Stimulated activated CD4-positive, alpha-beta T cell treated with anti-CD3 and anti-CD28 coated beads, Interleukin-4, amount 100 ng/mL, for 4 hours (primary cell): ENCODE data around the gene MTCH1.
A peak's percentile ranks its signal among the peaks of the same experiment; 100 is the strongest.
"Not testable (repeated sequence)": the region's sequence is repeated elsewhere in the genome, so short reads cannot be mapped to it uniquely, and the experiment has no call there.

Experiments
- DNase-seq, 2 experiments: peaks; one replicate each; pipeline ENCODE4 v3.0.0-alpha.2; 2020

The MTCH1 gene

GRCh38 chr6:36969240-36969691 lies 16.7 kb downstream of the MTCH1 start:
- no peak for DNase-seq

- DNase-seq, result no peak
These were observed 17.6 kb downstream of the MTCH1 start for GRCh38 chr6:36968266-36968977.

GRCh38 chr6:36967757-36968156 lies 18.2 kb downstream of the MTCH1 start:
- DNase-seq, result no peak

- no peak for DNase-seq
These were observed 18.7 kb downstream of the MTCH1 start for GRCh38 chr6:36967301-36967700.

DNA sequence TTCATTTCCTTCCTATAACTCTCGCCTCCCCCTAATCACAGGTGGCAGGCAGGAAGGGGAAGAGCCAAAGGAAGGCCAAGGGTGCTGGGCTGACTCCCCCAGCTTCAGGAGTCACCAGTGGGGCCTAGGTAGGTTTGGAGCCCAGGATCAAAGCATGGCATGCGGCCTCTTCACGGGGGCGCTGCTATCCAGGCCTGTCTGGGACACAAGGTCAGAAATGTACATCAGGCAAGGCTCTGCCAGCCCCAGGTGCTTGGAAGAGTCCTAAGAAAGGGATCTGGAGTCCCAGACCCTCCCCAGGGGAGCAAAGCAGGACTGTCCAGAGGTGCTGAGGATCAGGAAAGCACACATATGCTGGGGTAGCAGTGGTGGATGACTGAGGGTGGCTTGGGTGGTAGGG lies 21.1 kb downstream of the MTCH1 start:
- DNase-seq, result no peak

- no peak for DNase-seq
These were observed 21.6 kb downstream of the MTCH1 start for GRCh38 chr6:36964349-36964748.

DNA sequence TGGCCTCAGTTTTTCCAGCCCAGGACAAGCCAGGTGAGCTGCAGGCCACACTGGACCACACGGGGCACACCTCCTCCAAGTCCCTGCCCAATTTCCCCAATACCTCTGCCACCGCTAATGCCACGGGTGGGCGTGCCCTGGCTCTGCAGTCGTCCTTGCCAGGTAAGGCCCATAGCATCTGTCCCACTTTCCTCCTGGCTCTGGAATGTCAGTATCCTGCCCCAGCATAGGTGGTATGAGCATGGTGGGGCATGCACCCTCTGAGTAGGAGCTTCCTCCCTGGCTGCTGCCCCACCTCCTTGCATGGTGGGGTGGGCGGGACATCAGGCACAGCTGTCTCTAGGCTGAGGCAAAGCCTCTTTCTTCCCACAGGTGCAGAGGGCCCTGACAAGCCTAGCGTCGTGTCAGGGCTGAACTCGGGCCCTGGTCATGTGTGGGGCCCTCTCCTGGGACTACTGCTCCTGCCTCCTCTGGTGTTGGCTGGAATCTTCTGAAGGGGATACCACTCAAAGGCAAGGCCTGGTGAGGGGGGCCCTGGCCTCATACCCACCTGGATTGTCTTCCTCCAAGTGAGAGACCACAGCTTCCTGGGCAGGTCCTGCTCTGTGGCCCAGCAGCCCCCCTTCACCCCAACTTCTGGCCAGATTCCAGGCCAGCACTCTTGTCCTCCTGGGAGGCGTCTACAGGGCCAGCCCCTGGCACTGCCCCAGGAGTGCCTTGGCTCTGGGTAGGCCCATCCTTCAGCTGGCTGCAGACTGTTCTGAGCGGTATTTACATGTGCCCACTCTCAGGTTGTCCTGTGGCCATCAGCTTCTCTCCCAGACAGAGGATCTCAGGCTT lies 22.3 kb downstream of the MTCH1 start:
- peak in 1 of 2 experiments; percentile 19 for DNase-seq

- DNase-seq, result peak; percentile 62 to 68
These were observed 23.1 kb downstream of the MTCH1 start for GRCh38 chr6:36962874-36963273.

GRCh38 chr6:36961441-36962435 lies 24.3 kb downstream of the MTCH1 start:
- no peak for DNase-seq

GRCh38 chr6:36959555-36960250 lies 26.3 kb downstream of the MTCH1 start:
- DNase-seq, result no peak

DNA sequence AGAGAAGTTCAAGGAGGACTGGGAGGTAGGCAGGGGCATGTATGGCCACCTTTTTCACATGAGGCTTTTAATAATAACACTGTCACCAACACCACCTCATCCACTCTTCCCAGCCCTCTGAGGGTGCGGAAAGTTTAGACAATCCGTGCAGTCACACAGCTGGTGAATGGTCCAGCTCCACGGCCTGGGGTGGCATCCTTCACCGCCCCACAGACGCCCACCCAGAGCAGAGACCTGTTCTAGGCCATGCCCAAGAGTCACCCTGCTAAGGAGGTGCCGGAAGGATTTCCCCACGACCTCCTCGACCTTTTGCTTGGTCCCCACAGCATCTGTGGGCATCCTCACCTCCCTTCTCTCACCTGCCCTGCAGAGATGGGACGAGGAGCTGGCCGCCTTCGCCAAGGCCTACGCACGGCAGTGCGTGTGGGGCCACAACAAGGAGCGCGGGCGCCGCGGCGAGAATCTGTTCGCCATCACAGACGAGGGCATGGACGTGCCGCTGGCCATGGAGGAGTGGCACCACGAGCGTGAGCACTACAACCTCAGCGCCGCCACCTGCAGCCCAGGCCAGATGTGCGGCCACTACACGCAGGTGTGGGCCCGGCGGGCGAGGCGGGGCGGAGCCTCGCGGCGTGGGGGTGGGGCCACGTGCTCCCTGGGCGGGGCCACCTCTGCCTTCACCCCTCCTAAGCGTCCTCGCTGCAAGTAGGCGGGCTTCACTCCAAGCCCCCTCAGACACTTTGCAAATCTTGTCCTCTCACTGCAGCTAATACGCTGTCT lies 27.0 kb downstream of the MTCH1 start:
- DNase-seq, result no peak

DNA sequence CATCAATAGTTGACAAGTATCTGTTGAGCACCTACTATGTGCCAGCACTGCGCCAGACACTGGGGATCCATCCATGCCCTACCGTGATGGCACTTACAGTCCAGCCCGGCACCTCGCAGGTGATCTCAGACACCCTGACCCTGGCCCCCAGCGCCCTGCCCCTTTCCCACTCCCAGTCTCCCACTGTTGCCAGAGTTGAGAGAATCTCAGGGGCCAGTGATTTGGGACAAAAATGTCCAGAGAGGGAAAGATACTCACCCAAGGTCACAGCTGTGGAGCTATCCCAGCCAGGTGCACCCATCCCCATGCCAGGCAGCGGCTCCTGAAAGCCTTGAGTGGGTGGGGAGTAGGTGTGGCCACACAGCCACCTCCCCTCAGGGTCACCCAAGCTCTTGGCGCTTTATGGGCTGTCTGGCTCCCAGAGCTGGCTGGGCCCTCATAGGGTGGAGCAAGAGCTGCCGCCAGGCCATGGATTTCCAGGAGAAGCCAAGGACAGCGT lies 28.2 kb downstream of the MTCH1 start:
- no peak for DNase-seq

DNA sequence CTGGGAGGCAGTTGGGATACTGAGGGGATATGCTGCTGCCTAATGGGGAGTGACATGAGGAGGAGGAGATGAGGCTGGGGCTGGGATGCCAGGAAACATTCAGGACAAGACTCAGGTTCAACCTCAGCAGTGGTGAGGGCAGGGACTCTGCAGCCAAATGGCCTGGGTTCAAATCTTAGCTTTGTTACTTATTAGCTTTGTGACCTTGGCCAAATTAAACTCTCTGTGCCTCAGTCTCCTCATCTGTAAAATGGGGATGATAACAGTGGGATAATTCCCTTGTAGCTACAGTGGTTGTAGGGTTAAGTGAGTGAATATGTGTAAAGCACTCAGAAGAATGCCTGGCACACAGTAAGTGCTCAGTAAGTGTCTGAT lies 29.6 kb downstream of the MTCH1 start:
- no peak for DNase-seq

DNA sequence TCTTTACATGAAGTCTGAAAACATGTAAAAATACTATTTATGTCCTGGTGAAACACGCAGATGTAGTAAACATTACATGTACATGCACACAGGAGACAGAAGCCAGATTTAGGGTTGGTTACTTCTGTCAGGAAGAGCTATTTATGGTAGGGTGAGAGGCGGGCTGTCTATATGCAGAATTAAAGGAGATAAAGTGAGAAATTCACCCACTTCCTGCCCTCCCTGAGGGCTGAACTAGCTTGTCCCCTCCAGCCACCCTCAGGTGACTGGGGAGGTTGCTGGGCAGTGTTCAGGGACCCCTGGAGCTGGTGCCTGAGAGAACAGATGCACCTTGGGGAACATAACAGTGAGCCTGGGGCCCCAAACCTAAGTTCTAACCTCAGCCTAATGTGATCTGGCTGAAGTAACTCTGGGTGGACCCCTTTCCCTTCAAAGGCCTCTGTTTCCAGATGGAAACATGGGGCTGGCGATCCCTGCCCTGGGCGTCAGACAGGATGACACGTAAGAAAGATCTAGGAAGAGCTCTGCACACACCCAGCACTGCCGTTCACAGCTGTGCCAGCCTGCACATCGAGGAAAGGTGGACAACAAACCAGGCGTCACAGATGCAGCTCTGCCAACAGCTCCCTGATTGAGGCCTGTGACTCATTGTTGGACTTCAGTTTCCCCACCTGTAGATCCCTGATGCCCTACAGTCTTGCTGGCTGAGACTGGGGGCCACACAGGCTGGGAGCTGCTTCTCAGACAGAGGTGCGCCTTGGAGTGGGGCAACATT lies 30.1 kb downstream of the MTCH1 start:
- DNase-seq, result no peak

DNA sequence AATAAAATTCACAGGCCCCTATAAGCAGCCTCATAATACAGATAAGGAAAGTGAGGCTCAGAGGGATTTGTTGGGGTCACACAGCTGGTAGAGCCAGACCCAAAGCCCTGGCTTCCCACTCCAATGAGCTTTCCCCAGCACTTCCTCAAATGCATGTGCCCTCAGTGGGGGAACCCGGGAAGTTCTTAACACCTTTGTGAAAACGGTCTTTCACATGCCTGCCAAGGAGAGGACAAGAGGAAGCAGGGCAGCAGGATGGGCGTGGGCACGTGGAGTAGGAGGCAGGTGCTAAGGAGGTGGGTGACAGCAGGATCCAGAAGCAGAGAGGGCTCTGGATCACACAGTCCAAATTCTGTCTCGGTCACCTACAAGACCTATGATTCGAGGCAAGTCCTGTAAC lies 30.9 kb downstream of the MTCH1 start:
- DNase-seq, result no peak

GRCh38 chr6:36954262-36954931 lies 31.6 kb downstream of the MTCH1 start, which contains the start of gene PI16:
TSS of gene PI16 (plus strand) at chr6:36954738. CDS start at chr6:36954761, 23 bp downstream.
- DNase-seq, result no peak

DNA sequence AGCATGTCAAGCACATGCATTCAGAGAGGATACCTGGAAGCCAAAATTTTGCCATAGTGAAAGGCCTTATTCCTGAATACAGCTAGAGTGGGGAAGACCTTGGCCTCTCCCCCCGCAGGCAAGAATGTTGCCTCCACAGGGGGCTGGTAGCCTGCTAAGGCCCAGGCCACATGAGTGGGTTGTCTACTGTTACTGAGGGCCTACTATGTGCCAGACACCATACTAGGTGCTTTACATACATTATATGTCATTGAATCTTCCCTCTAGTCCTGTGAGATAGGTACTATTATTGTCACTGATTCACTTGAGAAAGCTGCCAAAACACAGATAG lies 32.1 kb downstream of the MTCH1 start:
- no peak for DNase-seq

GRCh38 chr6:36949636-36950035 lies 36.4 kb downstream of the MTCH1 start:
- no peak for DNase-seq

DNA sequence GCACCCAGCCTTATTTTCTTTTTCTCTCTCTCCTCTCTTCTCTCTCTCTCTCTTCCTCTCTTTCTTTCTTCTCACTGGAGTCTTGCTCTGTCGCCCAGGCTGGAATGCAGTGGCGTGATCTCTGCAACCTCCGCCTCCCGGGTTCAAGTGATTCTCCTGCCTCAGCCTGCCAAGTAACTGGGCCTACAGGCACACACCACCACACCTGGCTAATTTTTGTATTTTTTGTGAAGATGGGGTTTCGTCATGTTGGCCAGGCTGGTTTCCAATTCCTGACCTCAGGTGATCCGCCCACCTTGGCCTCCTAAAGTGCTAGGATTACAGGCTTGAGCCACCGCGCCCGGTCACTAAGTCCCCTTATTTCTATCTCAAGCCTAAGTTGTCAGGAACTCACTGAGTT lies 36.9 kb downstream of the MTCH1 start:
- not testable (repeated sequence) for DNase-seq
